Smooth muscle cell of trachea (primary cell): ENCODE data around the gene PHYKPL. TPM values are rescaled to one million over a fixed set of nuclear protein-coding genes. Genes with fewer than 3 reads are reported as not detected.

Experiments used
- total RNA-seq: library from RNA; depleted of rRNA; stranded (reverse); fragments of >200 nt; gene quantifications from 2 replicates; pipeline ENCODE4 v1.2.1, GENCODE V29; 2014

The PHYKPL gene
- 35.5 and 58.2 TPM in 2 replicates for total RNA-seq

DNA sequence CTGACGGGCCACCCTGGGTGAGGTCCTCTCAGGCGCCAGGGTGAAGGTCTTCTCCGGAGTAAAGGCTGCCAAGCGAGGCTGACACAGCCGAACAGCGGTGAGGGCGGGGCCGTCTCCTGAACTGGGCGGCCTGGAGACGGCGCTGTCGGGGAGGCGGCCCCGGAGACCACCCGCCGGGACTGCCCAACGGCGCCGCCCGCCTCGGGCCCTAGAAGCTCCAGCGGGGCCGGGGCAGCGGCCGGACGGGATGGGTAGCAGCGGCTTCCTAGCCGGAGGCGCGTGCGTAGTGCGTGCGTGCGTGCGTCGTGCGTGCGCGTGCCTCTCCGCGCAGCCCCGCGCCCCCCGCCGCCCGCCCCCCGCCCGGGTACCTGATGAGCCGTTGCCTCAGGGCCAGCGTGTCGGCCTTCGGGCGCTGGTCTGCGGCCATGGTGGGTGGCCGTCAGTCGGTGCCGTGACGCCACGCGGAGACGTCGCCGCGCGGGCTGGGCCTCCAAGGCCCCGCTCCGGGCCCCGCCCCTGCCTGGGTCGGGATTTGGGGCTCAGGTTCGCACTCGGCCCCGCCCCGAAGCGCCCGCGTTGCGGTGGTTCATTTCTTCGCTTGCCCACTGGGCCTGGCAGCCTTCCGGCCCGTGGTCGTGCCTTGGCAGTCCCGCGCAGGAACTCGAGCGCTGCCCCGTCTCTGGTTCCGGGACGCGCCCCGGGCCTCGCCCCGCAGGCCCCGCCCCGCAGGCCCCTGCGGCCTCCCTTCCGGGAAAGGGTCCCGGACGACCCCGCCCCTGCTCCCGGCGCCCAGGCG is at the start of gene PHYKPL:
Gene PHYKPL (minus strand): TSS at position 679 of the 796 bp plus-strand sequence. CDS start 252 bp downstream, at position 427.

DNA sequence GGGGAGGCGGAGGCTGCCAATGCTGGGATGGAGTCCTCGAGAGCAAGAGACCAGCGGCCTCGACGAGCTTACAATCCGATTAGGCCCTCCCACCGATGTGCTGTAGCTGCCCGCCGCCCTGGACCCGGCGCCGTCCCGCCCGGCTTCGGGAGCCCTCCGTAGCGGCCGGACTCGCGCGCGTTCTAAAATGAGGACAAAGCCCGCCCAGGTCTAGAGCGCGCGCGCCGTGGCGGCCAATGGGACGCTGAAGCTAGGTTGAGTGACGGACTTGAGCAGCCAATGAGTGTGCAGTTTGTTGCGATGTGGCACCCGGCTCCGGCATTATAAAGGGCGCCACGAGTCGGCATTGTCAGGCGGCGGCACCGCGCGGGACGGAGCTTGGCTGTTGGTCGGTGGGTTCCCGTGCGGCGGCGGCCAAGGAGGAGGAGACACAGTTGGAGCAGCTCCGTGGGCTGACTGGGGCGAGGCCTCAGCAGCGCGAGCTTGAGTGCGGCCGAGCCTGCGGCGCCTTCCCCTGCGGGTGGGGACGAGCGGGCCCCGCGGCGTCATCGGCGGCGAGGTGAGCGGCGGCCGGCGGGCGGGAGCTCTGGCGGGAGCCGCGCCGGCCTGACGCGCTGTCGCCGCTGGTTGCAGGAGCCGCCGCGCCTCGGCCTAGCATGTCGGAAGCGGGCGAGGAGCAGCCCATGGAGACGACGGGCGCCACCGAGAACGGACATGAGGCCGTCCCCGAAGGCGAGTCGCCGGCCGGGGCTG is 28.2 kb downstream of the PHYKPL start, which contains the start of gene HNRNPAB:
Gene HNRNPAB (plus strand): TSS at position 352 of the 753 bp plus-strand sequence. CDS start 305 bp downstream, at position 657.

DNA sequence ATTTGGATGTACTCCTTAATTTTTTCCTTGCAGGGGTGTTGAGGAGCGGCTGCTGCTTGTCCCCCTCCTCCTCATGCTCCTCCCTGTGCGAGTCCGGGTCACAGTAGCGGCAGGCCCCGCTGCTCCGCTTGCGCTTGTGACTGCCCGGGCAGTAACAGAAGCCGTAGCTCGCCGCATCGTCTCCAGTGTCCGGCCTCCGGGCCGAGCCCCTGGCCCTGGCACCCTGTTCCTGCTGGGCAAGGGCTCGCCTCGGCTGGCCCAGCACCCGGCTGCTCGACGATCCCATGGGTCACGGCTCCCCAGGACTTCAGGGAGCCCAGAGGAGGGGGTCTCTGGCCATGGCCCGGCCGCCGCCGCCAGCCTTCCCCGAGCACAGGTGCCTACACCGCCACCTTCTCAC is 45.6 kb downstream of the PHYKPL start, which contains the start of gene GMCL2:
Gene GMCL2 (minus strand): TSS at position 358 of the 400 bp plus-strand sequence. CDS start 72 bp downstream, at position 286.

Other genes starting within 250 kb of the PHYKPL start
- not detected in 2 replicates for gene PROP1, start 236.6 kb downstream of the PHYKPL start, total RNA-seq
- gene N4BP3, start 119.3 kb downstream of the PHYKPL start, total RNA-seq: 1.7 and 2.2 TPM in 2 replicates
- gene RMND5B, start 101.8 kb downstream of the PHYKPL start, total RNA-seq: 25.3 and 26.0 TPM in 2 replicates
- gene NHP2, start 78.9 kb downstream of the PHYKPL start, total RNA-seq: 101 and 189 TPM in 2 replicates
- under 0.01 TPM in 1 of 2 replicates, not detected in the other for gene GMCL2, start 45.4 kb downstream of the PHYKPL start, total RNA-seq
- gene HNRNPAB, start 28.3 kb downstream of the PHYKPL start, total RNA-seq: 32.4 and 37.5 TPM in 2 replicates